Adrenal gland (tissue), 12 donors: ENCODE measurements around the gene AKNAD1. TPM values are rescaled to one million over a fixed set of nuclear protein-coding genes. Genes with fewer than 3 reads are reported as not detected.
A peak's percentile ranks its signal among the peaks of the same experiment; 100 is the strongest.

Experiments
- DNase-seq, 7 donors: peaks; one replicate each; pipeline ENCODE4 v3.0.0-alpha.2; 2019 to 2020
- H3K27ac ChIP-seq, 5 donors: fragments of 200-600 bp; sonication (generic) in 4 of 5; 1 replicate in 3 of 5; 2 replicates in 2 of 5; pipeline versions ENCODE4 v1.5.1 to v1.8.0; 2016 to 2020; ENCODE audit warnings: mild to moderate bottlenecking in 1 of 5
- H3K27me3 ChIP-seq: fragments of 200-600 bp; 2 replicates; pipeline ENCODE4 v1.8.0; 2021
- H3K36me3 ChIP-seq, 2 donors: fragments of 200-600 bp; replicated peaks in 1 of 2; 1 replicate in 1 of 2; 2 replicates in 1 of 2; pipeline versions ENCODE4 v1.5.1 to v1.8.0; 2018 to 2022
- H3K4me1 ChIP-seq, 2 donors: fragments of 200-600 bp; replicated peaks in 1 of 2; 1 replicate in 1 of 2; 2 replicates in 1 of 2; pipeline versions ENCODE4 v1.5.1 to v1.8.0; 2018 to 2021
- H3K4me3 ChIP-seq, 4 donors: fragments of 200-600 bp; sonication (generic) in 3 of 4; one replicate each; pipeline ENCODE4 v1.5.1; 2016 to 2018
- H3K9me3 ChIP-seq, 3 donors: fragments of 200-600 bp; sonication (generic) in 1 of 3; replicated peaks in 1 of 3; 1 replicate in 2 of 3; 2 replicates in 1 of 3; pipeline versions ENCODE4 v1.5.1 to v1.8.0; 2016 to 2021
- POLR2A ChIP-seq, 2 donors: fragments of 450-650 bp; IDR thresholded peaks; one replicate each; pipeline ENCODE4 v1.6.1; 2017; ENCODE audit warnings: antibody characterized with exemption in 2 of 2, mild to moderate bottlenecking in 2 of 2, moderate library complexity in 1 of 2
- WGBS, 4 donors: extraction: QIAGEN DNeasy Blood & Tissue Kit in 2 of 4; methylation state at CpG; one replicate each; pipeline versions ENCODE4 v1.1.5 to v1.1.7; 2013 to 2017; 5-methylcytosine and 5-hydroxymethylcytosine counted together
- intact Hi-C, 2 donors: fragments of 100-400 bp; cut with DNase I; formaldehyde crosslinking; loops; one replicate each; pipeline versions ENCODE4 v1.14.1 to v1.15.0; 2022 to 2023
- polyA plus RNA-seq, 3 donors: library from polyadenylated mRNA; stranded (reverse); fragments of 200-250 nt in 2 of 3; fragments of 350-450 nt in 1 of 3; fragmentation: Illumina TruSeq in 1 of 3; extraction: RNeasy Lipid Tissue Mini Kit (QIAGEN cat#74804) in 1 of 3; gene quantifications; one replicate each; pipeline ENCODE4 v1.2.3, GENCODE V29; 2013 to 2014
- total RNA-seq, 9 donors: library from RNA; depleted of rRNA in 4 of 9; stranded (reverse); fragments of >200 nt in 4 of 9; fragments of 120-200 nt in 1 of 9; fragmentation: NEBNext Ultra II Directional in 1 of 9; extraction: Animal tissue kit (Norgen Biotek cat#: 25700) in 1 of 9; gene quantifications; one replicate each; pipeline versions ENCODE4 v1.1.0 to v1.2.4, GENCODE V29; 2013 to 2023
- TF ChIP-seq, protein P1 (sequence below), 6 experiments: fragments of 450-650 bp in 4 of 6; fragments of 200-600 bp in 2 of 6; sonication (generic) in 1 of 6; IDR thresholded peaks; 1 replicate in 5 of 6; 2 replicates in 1 of 6; pipeline versions ENCODE4 v1.5.1 to v1.8.0; 2016 to 2021; ENCODE audit warnings: antibody characterized with exemption in 6 of 6, mild to moderate bottlenecking in 2 of 6, moderate library complexity in 1 of 6
- donor health status: healthy with polysubstance abuse.
- donor health status: Bipolar disorder and iron deficiency.
- donor health status: DM: yes; HTN: yes; CAD: no.
- donor health status: DM: no; HTN: no; CAD: no.
- donor health status: DM: no; HTN: no; CAD: no.
- donor health status: DM: yes; HTN: yes; CAD: no.

AKNAD1 gene
- total and polyA plus RNA-seq, 12 donors = 0.35 to 8.5 (median 1.4) TPM; not detected in 3

- Histone ChIP-seq H3K9me3 (no peaks in the 10 kb centered on the region), H3K27me3 (no peaks in the 10 kb centered on the region), H3K4me1 (peaks cover 8 to 14% of the 10 kb centered on the region in 2 donors), H3K36me3 (no peaks in the 10 kb centered on the region), H3K4me3 (peak overlapping the region in 1 of 4 donors; percentile 27), H3K27ac (peak overlapping the region in 2 of 5 donors; percentile 52 to 61)
- intact Hi-C loops = no loop called here
- WGBS, 4 donors = 29 to 43% (median 31%) methylated on average over 4 of the region's 4 CpGs
- no peak for DNase-seq
- TF ChIP-seq, protein P1, sequence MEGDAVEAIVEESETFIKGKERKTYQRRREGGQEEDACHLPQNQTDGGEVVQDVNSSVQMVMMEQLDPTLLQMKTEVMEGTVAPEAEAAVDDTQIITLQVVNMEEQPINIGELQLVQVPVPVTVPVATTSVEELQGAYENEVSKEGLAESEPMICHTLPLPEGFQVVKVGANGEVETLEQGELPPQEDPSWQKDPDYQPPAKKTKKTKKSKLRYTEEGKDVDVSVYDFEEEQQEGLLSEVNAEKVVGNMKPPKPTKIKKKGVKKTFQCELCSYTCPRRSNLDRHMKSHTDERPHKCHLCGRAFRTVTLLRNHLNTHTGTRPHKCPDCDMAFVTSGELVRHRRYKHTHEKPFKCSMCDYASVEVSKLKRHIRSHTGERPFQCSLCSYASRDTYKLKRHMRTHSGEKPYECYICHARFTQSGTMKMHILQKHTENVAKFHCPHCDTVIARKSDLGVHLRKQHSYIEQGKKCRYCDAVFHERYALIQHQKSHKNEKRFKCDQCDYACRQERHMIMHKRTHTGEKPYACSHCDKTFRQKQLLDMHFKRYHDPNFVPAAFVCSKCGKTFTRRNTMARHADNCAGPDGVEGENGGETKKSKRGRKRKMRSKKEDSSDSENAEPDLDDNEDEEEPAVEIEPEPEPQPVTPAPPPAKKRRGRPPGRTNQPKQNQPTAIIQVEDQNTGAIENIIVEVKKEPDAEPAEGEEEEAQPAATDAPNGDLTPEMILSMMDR (IDR thresholded peaks at IDR 0.05) = no peak
- TF ChIP-seq POLR2A (IDR thresholded peaks at IDR 0.05) = no peak
These were observed 5.3 kb downstream of the AKNAD1 start for GRCh38 chr1:108851567-108851966.

- Histone ChIP-seq H3K27ac (no peak overlapping the region), H3K27me3 (no peaks in the 10 kb centered on the region), H3K4me1 (peaks cover 8 to 14% of the 10 kb centered on the region in 2 donors), H3K4me3 (no peak overlapping the region), H3K36me3 (no peaks in the 10 kb centered on the region), H3K9me3 (no peaks in the 10 kb centered on the region)
- intact Hi-C loops = no loop called here
- 86 to 96% (median 87%) methylated on average over 7 of the region's 7 CpGs for WGBS, 4 donors
- no peak for TF ChIP-seq POLR2A (IDR thresholded peaks at IDR 0.05)
- TF ChIP-seq, protein P1 (IDR thresholded peaks at IDR 0.05) = no peak
- no peak for DNase-seq
These were observed 6.0 kb downstream of the AKNAD1 start for GRCh38 chr1:108850929-108851328.

GRCh38 chr1:108848806-108849205 lies 8.1 kb downstream of the AKNAD1 start:
- no peaks in the 10 kb centered on the region for H3K27me3 ChIP-seq
- DNase-seq = no peak
- no peak overlapping the region for H3K27ac ChIP-seq
- peaks cover 8 to 14% of the 10 kb centered on the region in 2 donors for H3K4me1 ChIP-seq
- intact Hi-C loops = no loop called here
- TF ChIP-seq POLR2A (IDR thresholded peaks at IDR 0.05) = no peak
- TF ChIP-seq, protein P1 (IDR thresholded peaks at IDR 0.05) = no peak
- no peaks in the 10 kb centered on the region for H3K9me3 ChIP-seq
- H3K36me3 ChIP-seq = no peaks in the 10 kb centered on the region
- no peak overlapping the region for H3K4me3 ChIP-seq

DNA sequence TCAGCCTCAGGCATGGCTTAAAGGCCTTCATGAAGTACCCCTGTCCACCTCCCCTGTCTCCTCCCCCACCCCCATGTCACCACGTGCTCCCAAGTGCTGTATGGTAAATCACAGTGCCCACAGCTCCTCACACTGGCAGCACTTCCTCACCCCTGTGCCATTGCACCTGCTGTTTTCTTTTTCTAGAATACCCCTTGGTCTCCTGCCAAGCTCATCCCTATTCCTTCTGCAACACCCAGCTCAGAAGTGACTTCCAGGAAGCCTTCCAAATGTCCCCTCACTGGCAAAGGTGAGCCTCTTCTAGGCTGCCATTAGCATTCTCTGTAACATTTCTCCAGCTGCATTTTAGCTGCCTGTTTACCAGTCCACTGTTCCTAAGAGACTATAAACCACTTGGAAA lies 9.4 kb downstream of the AKNAD1 start:
- Histone ChIP-seq H3K36me3 (no peaks in the 10 kb centered on the region), H3K9me3 (no peaks in the 10 kb centered on the region), H3K27ac (no peak overlapping the region), H3K4me3 (no peak overlapping the region), H3K27me3 (no peaks in the 10 kb centered on the region), H3K4me1 (peaks cover 8 to 11% of the 10 kb centered on the region in 2 donors)
- intact Hi-C loops = no loop called here
- TF ChIP-seq, protein P1 (IDR thresholded peaks at IDR 0.05) = no peak
- no peak for DNase-seq
- WGBS, 4 donors = 71 to 93% (median 83%) methylated on average over 1 of the region's 1 CpG
